ENCODE results near the gene AVEN. TPM values are rescaled to one million over a fixed set of nuclear protein-coding genes. Genes with fewer than 3 reads are reported as not detected.
"Not testable (repeated sequence)": the region's sequence is repeated elsewhere in the genome, so short reads cannot be mapped to it uniquely, and the experiment has no call there.

Gene AVEN
- polyA plus RNA-seq, 1 donor: 13.0 TPM

DNA sequence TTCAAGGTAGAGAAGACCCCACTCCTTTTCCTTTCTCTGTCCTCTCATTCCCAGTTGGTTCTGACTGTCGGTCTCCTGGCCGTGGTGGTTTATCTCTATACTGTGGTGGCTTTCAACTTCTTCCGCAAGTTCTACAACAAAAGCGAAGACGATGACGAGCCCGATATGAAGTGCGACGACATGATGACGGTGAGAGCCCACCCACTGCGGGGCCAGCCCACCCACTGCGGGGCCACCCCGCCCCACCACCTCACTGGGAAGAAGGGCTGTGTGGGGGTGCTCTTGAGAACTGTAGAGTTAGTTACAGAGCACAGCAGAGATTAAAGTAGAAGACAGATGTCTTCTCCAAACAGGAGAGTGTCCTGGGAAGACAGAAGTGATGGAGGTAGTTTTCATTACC lies 181.3 kb downstream of the AVEN start:
- DNase-seq: no peak

DNA sequence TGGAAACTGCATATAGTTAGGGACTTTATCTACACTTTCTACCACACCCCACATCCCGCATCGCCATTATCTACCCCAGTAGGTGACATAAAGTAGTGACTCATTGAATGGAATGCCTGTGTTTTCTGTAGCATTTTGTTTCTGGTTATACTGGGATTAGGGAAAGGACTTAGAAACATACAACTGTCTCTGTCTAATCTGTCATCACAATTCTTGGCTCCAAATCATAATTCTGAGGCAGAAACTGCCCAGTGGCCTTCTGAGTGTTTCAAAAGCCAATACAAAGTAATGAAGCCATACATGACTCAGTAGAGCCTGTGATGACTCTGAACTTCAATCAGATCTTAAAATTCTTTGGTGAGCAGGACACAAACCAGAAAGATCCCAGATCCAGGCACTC lies 186.4 kb downstream of the AVEN start:
- no peak for DNase-seq

DNA sequence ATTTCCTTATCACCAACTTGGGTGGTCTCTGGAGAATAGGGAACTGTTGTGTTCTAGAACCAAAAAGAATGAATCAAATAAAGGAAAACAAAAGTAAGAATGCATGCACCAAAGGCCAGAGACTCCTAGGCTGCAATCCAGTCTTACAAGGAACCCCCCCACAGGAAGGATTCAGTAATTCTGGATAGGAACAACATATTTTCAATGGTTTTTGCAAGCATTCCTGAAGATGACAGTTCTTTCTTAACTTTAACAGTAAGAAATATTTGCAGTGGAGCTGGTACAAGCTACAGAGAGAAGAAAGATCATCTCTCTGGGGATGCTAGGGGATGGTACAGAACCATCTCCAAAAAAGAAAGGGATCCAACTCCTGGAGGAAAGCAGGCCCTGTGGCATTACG lies 186.9 kb downstream of the AVEN start:
- no peak for DNase-seq

DNA sequence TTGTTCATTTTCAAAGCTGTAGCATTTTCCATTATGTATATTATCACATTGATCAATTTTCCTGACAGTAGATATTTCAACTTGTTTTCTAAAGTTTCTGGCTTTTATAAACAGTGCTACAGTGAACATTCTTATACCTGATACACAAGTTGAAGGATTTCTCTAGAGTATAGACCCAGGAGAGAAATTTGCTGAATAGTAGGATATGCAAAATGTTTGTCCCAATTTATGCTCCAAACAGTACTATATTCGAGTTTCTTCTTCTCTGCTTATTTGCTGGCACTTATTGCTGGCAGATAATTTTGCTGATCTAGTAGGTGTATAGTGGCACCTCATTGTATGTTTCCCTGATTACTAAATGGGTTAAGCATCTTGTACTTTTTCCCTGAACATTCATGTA lies 187.9 kb downstream of the AVEN start:
- no peak for DNase-seq

DNA sequence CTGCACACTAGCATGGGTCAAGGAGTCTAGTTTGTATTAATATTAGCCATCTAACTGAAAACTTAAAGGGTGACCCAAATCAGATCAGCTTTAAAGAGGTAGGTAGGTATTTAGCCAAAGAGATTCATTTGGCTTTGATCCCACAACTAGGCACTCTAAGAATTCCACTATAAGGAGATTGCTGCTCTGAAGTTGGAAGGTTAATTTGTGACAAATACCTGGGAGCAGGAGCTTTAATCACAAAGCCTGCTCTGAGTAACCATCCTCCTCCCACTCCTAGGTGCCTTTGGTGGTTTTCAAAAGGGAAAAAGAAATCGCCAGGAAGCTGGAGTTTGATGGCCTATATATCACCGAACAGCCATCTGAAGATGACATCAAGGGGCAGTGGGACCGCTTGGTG lies 191.0 kb downstream of the AVEN start:
- DNase-seq: no peak

DNA sequence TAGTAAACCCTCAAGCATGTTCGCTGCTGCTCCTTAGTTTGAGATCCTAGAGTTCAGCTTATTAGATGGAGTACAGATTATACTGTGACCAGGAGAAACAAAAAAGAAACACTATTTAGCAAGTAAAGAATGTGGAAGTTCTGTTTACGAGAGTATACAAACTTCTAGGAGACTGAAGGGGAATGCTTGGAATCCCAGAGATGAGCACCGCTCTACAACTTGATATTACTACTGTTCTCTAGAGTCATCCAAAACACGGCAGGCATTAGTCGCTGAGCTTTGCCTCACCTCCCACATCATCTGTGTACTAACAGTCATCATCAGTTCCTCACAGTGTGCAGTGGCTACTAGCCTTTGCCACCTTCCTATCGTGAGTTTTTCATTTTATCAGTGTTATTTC lies 192.1 kb downstream of the AVEN start:
- no peak for DNase-seq

DNA sequence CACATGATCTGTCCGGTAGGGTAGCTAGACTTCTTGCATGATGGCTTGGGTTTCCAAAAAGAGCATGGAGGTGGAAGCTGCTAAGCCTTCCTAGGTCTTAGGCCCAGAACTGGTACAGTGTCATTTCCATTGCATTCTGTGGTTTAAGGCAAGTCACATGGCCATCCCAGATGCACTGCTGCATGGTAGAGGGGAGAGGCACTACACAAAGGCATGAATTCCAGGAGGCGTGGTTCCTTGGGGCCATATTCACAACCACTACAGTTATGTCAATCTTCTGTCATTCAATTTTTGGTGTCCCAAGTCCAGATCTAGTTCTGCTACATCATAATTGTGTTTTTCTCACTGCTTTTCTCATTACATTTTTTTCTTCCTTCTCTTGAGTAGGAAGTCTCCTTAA lies 192.9 kb downstream of the AVEN start:
- DNase-seq: no peak

DNA sequence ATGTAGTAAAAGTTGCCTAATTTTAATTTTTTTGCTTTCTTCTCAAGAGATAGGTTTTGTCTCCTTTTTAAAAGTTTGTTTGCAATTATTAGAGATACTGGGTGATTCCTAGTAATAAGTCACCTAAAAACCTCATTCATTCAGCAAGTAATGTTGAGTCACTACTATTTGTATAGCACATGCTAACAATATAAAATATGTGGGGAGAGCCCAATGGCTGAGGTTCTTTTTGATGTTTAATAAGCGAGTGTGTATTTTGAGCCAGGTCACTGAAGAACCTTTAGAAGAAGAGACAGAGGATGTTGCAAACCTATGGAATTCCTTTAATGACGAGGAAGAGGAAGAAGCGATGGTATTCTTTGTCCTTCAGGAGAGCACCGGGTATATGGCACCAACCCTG lies 194.4 kb downstream of the AVEN start:
- no peak for DNase-seq

DNA sequence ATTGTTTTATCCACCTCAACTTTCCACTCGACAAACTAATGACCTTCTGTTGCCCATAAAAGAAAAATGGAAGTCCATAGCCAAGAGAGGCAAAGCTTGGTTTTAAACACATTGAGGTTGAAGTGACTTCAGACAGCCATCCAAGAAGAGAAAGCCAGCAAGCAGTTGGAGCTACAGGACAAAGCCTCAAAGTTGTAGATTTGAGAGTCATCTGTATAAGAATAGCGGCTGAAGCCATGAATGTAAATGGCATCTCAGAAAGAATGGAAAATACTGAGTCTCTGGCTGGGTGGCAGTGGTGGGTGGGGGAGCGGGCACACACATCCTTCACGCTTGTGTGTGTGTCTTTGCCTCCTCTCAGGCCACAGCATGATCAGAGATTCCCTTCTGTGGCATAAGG lies 194.8 kb downstream of the AVEN start:
- DNase-seq: no peak

DNA sequence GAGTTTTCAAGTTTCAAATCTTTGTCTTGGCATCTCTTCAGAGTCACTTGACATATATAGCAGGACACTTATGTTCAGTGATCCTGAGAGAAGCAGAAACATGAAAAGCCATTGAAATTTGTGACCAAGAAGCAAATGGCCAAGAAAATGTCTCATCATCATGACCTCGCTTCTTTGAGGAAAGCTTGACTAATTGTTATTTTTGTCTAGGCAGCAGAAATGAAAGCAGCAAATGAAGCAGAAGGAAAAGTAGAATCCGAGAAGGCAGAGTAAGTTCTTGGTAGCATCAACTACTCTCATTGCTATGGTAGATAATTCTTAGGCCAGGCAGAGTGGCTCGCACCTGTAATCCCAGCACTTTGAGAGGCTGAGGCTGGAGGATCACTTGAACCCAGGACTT lies 198.4 kb downstream of the AVEN start:
- no peak for DNase-seq

DNA sequence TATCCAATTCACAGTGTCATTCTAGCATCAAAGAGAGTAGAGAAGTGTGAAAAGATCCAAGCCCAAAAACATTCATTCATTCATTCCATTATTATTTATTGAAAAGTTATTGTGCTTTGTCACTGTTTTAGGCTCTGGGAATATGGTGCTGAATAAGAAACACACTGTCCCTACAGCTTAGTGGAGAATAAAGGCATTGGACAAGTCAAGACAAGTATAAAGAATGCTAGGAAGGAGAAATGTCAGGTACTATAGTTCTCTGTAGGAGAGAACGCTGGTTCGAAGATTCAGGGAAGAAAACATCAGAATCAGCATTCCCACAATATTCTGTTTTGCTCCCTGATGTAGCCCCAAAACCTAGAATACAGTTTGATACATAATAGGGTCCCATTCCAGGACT lies 199.5 kb downstream of the AVEN start:
- no peak for DNase-seq

DNA sequence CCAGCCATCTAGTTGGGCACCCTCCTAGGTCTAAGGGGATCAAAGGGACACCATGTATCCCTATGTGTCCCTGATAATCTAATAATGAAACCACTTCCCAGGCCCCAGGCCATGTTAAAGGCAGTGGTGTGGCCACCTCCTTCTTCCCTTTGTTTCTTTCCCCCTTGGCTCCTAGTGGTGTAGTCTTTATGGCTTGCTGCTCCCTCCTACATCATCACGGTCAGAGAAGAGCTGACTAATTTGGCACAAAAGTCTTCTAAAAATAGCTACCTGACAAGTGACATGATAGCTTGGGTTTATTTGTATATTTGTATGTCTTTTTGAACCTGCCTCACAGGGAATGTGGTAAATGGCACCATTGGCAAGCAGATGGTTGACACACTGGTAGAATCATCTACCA lies 201.7 kb downstream of the AVEN start:
- DNase-seq: no peak

DNA sequence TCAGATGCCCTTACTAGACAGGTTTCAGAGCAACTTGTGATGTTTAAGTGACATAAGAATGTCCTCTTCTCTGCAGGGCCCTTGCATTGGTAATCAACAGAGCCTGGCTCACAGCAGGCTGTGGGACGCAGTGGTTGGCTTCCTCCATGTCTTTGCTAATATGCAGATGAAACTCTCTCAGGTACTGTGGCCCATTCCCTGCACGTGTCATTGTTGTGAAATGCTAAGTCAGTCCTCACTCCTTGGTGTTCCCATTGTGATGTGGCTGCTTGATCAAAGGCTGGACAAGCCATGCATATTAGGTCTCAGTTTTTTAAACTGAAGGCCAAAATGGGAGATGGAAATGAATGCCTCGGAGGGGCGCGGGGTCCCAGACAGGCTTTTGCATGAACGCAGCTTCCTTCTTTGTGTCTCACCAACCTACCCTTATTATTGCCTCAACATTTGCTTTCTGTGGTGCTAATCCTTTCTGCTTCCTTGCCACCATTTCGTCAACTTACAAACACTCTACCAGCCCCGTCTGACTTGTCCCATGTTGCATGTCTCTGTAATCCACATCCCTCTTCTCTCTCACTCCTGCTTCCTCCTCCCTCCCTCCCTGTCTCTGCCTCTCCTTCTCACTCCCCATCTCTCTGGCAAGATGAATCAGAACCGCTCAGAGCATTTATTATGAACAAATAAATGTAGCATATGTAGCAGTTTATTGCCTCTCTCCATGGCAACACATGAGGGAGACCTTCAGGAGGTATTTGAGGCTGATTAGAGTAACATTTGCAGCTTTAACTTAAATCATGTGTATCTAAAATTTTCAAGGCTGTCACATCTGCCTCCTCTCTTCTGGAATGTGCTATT lies 203.9 kb downstream of the AVEN start:
- no peak for DNase-seq

DNA sequence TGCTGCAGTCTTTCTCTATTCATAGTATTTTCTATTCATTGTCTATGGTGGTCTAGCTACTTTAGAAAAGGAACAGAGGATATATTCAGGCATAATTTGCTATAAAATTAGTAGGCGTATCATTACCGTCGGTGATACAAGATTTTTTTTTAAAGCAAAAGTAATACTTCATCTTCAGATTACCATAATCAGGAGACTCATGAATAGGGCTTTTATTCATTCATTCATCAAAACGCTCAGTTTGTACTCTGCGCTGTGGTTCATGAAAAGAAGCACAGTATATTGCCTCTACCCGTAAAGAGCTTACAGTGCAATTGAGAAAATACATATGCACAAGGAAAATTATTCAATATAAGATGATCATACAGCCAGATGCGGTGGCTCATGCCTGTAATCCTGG lies 207.4 kb downstream of the AVEN start:
- no peak for DNase-seq

DNA sequence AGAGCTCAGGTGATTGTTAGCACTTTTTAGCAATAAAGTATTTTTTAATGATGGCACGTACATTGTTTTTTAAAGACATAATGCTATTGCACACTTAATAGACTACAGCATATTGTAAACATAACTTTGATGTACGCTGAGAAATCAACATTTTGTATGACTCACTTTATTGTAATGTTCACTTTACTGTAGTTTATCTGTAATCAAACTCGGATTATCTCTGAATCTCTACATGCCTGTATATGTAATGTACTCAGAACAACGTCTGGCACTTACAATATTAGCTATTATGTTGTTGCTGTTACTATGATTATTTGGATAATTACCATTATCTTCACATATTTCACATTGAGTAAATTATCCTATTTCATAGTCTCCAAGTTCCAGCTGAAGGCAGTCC lies 208.7 kb downstream of the AVEN start:
- DNase-seq: no peak

DNA sequence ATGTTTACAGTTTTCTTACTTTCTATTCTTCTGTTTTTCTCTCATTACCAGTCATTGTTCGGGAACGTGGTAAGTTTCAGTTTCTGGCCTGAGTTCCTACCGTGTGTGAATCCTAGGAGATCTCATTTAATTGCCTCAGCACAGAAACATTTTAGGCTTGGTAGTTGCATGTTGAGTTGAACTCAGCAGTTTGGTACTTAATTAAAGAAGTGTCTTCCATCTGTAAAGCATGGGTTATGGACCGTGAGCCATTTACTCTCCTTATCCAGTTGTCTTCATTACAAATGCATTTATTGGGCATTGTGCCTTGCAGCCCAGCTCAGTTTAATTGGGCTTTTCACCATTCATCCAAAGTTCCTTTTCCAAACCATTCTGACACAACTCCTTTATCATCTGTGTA lies 212.8 kb downstream of the AVEN start:
- no peak for DNase-seq

DNA sequence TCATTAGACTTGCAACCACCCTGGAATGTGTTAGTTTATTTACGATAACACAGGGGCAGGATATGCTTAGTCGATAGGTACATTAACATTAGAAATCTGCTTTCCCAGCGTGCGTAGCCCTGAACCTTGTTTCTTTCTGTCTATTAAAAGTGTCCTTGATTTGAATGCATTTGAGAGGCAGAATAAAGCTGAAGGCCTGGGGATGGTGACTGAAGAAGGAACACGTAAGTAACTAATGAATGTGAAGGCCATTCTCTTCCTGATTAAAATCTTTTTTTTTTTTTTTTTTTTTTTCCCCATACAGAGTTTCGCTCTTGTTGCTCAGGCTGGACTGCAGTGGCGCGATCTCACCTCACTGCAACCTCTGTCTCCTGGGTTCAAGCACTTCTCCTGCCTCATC lies 213.6 kb downstream of the AVEN start:
- no peak for DNase-seq

DNA sequence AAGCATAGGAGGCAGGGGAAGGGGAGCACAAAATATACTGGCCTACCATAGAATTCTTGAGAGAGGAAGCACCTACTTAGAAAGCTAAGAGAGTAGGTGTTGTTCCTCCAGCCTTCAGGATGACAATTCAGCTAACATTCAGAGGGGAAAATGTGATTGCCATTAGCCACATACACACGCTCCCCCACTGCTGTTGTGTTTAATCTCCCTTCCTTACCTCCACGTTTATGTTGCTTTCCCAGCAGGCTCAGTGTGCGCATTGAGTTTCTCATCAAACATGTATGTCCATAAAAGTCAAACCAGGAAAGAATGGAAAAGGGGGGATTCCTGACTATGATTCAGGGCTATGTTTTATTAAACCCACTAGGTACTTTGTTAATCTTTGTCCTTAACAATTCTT lies 215.9 kb downstream of the AVEN start:
- no peak for DNase-seq

DNA sequence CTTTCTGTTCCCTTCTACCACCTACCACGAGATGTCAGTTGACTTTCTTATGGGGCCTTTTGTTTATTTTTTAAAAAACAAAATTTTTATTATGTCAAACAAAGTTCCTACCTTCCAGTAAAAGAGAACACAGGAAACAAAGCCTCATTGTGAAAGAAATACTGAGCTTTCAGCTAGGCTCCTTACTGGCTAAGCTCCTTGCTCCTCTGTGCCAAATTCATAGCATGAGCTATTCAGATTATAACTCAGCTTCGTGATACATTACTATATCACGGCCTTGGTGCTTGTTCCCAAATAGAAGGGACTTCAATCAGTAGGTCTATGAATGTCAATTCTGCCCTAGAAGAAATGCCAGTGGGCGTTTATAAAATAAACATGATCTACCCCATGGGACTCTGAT lies 216.5 kb downstream of the AVEN start:
- no peak for DNase-seq

DNA sequence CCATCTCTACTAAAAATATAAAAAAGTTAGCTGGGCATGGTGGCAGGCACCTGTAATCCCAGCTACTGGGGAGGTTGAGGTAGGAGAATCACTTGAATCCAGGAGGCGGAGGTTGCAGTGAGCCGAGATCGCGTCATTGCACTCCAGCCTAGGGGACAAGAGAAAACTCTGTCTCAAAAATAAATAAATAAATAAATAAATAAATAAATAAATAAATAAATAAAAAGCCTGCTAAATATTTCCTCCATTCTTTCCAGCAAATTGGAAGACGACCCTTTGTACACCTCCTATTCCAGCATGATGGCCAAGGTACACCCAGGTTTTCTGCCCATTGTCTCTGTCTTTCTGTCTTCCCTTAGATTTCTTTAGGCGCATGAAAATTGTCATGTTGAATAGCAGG lies 219.5 kb downstream of the AVEN start:
- not testable (repeated sequence) for DNase-seq

Data from left kidney (tissue), 2 donors.